ENCODE measurements around the gene MCF2L2. TPM values are rescaled to one million over a fixed set of nuclear protein-coding genes. Genes with fewer than 3 reads are reported as not detected.
A peak's percentile ranks its signal among the peaks of the same experiment; 100 is the strongest.

Gene MCF2L2
- total RNA-seq, 4 donors from 2014 or later = 0.13 to 0.49 (median 0.22) TPM; not detected in 1

GRCh38 chr3:183252973-183253527, 175.4 kb downstream of the MCF2L2 start, which contains the start of gene B3GNT5:
TSS of gene B3GNT5 (plus strand) at chr3:183253253. CDS start at chr3:183269799, 16,546 bp downstream.
- Histone ChIP-seq H3K27me3 (no peaks in the 10 kb centered on the region), H3K9me3 (no peaks in the 10 kb centered on the region), H3K4me3 (replicated peaks in 1 of 3) (peak within 1 kb of the TSS; percentile 72 to 92 (median 86)), H3K4me1 (peaks cover 0 to 3% of the 10 kb centered on the region in 2 donors), H3K27ac (peak within 1 kb of the TSS; percentile 83 to 92 (median 90)), H3K36me3 (no peaks in the 10 kb centered on the region)
- intact Hi-C loops (cut with DNase I) = no loop called here
- TF ChIP-seq CTCF (IDR thresholded peaks at IDR 0.05) (no peak), POLR2A (IDR thresholded peaks at IDR 0.05) (peak in 1 of 2 donors; percentile 30)
- DNase-seq = peak; percentile 84
- WGBS, 2 donors = 1 to 2% methylated on average over 10 to 29 of the region's 43 CpGs

- H3K27ac ChIP-seq = peak overlapping the region in 1 of 3 donors; percentile 14
- H3K36me3 ChIP-seq = no peaks in the 10 kb centered on the region
- no peaks in the 10 kb centered on the region for H3K9me3 ChIP-seq
- no peaks in the 10 kb centered on the region for H3K27me3 ChIP-seq
- intact Hi-C loops (cut with DNase I) = no loop called here
- WGBS, 2 donors = 91 to 95% methylated on average over 5 of the region's 5 CpGs
- H3K4me1 ChIP-seq = peaks cover 0 to 3% of the 10 kb centered on the region in 2 donors
- no peak overlapping the region for H3K4me3 ChIP-seq (replicated peaks in 1 of 3)
- TF ChIP-seq POLR2A (IDR thresholded peaks at IDR 0.05) (no peak), CTCF (IDR thresholded peaks at IDR 0.05) (no peak)
- no peak for DNase-seq
Observed at GRCh38 chr3:183252118-183252782, 176.2 kb downstream of the MCF2L2 start.

GRCh38 chr3:183249006-183249718, 179.3 kb downstream of the MCF2L2 start:
- Histone ChIP-seq H3K9me3 (no peaks in the 10 kb centered on the region), H3K27me3 (no peaks in the 10 kb centered on the region), H3K27ac (no peak overlapping the region), H3K36me3 (no peaks in the 10 kb centered on the region), H3K4me1 (peaks cover 0 to 3% of the 10 kb centered on the region in 2 donors), H3K4me3 (replicated peaks in 1 of 3) (no peak overlapping the region)
- 60 to 72% methylated on average over 5 to 6 of the region's 6 CpGs for WGBS, 2 donors
- no peak for TF ChIP-seq POLR2A (IDR thresholded peaks at IDR 0.05)
- TF ChIP-seq CTCF (IDR thresholded peaks at IDR 0.05) = no peak
- intact Hi-C loops (cut with DNase I) = no loop called here
- no peak for DNase-seq

GRCh38 chr3:183247011-183247589, 181.3 kb downstream of the MCF2L2 start:
- Histone ChIP-seq H3K27me3 (no peaks in the 10 kb centered on the region), H3K36me3 (no peaks in the 10 kb centered on the region), H3K9me3 (no peaks in the 10 kb centered on the region), H3K27ac (no peak overlapping the region), H3K4me1 (no peaks in the 10 kb centered on the region), H3K4me3 (replicated peaks in 1 of 3) (no peak overlapping the region)
- no peak for TF ChIP-seq CTCF (IDR thresholded peaks at IDR 0.05)
- no peak for TF ChIP-seq POLR2A (IDR thresholded peaks at IDR 0.05)
- 69 to 79% methylated on average over 6 of the region's 6 CpGs for WGBS, 2 donors
- DNase-seq = no peak
- intact Hi-C loops (cut with DNase I) = no loop called here

Data from thyroid gland (tissue), 4 donors.